B cell (primary cell): ENCODE results near the gene CHST1. TPM values are rescaled to one million over a fixed set of nuclear protein-coding genes. Genes with fewer than 3 reads are reported as not detected.

ENCODE experiments used
- ATAC-seq: fragments of 200-7000 bp; cut with Tn5 transposase; one replicate; pipeline ENCODE4 v1.10.0; 2021; ENCODE audit warnings: low read depth, mild to moderate bottlenecking, moderate number of reproducible peaks, moderate library complexity
- CTCF ChIA-PET: fragments of 350-600 bp; sonication (Branson Sonifier 250); formaldehyde crosslinking; loops from one replicate; lab custom pipeline; 2021; ENCODE audit warnings: antibody characterized with exemption, inconsistent platforms; lab: Charles Lee
- POLR2A ChIA-PET: fragments of 350-600 bp; sonication (Branson Sonifier 250); formaldehyde crosslinking; loops from one replicate; lab custom pipeline; 2021; ENCODE audit warnings: antibody characterized with exemption; lab: Charles Lee
- DNase-seq: peaks from one replicate; pipeline ENCODE4 v3.0.0; 2013
- H2AFZ ChIP-seq: 2 replicates; pipeline ENCODE4 v1.6.1; 2012; ENCODE audit warnings: mild to moderate bottlenecking, low read depth, low read length; ENCODE audit not compliant: insufficient read depth, poor library complexity, severe bottlenecking
- H3K27ac ChIP-seq, 2 donors: 1 replicate in 1 of 2; 2 replicates in 1 of 2; pipeline ENCODE4 v1.5.1; 2012 to 2013; ENCODE audit warnings: low read length in 2 of 2, mild to moderate bottlenecking in 2 of 2, moderate library complexity in 1 of 2
- H3K27me3 ChIP-seq, 4 experiments: fragments of 200-600 bp in 1 of 4; sonication (generic) in 1 of 4; replicated peaks in 1 of 4; 1 replicate in 2 of 4; 2 replicates in 2 of 4; pipeline versions ENCODE4 v1.6.1 to v1.7.0; 2013 to 2016; ENCODE audit warnings: low read length in 3 of 4, mild to moderate bottlenecking in 2 of 4, mixed read lengths in 1 of 4, moderate library complexity in 1 of 4; ENCODE audit not compliant: insufficient read depth in 4 of 4, control insufficient read depth in 3 of 4; ENCODE audit errors: control extremely low read depth in 1 of 4
- H3K36me3 ChIP-seq, 2 experiments: replicated peaks in 1 of 2; 1 replicate in 1 of 2; 2 replicates in 1 of 2; pipeline versions ENCODE4 v1.6.1 to v1.7.1; 2013; ENCODE audit warnings: low read length in 1 of 2; ENCODE audit not compliant: insufficient read depth in 2 of 2, control insufficient read depth in 1 of 2; ENCODE audit errors: control extremely low read depth in 1 of 2, extremely low read depth in 1 of 2
- H3K4me1 ChIP-seq, 2 donors: fragments of 200-600 bp in 1 of 2; sonication (generic) in 1 of 2; 1 replicate in 1 of 2; 2 replicates in 1 of 2; pipeline versions ENCODE4 v1.5.1 to v1.6.1; 2013 to 2017; ENCODE audit warnings: low read length in 2 of 2; ENCODE audit not compliant: control insufficient read depth in 2 of 2, insufficient read depth in 2 of 2
- H3K4me2 ChIP-seq: replicated peaks from 2 replicates; pipeline ENCODE3; 2012; ENCODE audit warnings: mild to moderate bottlenecking, low read depth, low read length; ENCODE audit not compliant: poor library complexity, severe bottlenecking
- H3K4me3 ChIP-seq, 5 experiments: fragments of 200-600 bp in 1 of 5; sonication (generic) in 1 of 5; 1 replicate in 3 of 5; 2 replicates in 2 of 5; pipeline versions ENCODE4 v1.5.1 to v1.7.0; 2011 to 2016; ENCODE audit warnings: low read length in 4 of 5, mild to moderate bottlenecking in 4 of 5, low read depth in 2 of 5, control low read depth in 1 of 5, moderate library complexity in 1 of 5; ENCODE audit not compliant: insufficient read depth in 1 of 5; ENCODE audit errors: control extremely low read depth in 1 of 5, extremely low read depth in 1 of 5
- H3K79me2 ChIP-seq: fragments of 200-600 bp; sonication (generic); one replicate; pipeline ENCODE4 v1.6.0; 2016; ENCODE audit warnings: low read length; ENCODE audit not compliant: control insufficient read depth, insufficient read depth
- H3K9ac ChIP-seq: fragments of 200-600 bp; sonication (generic); 2 replicates; pipeline ENCODE4 v1.6.1; 2017; ENCODE audit warnings: mild to moderate bottlenecking, low read length, moderate library complexity
- H3K9me3 ChIP-seq, 3 donors: one replicate each; pipeline versions ENCODE4 v1.6.1 to v1.7.1; 2013; ENCODE audit warnings: low read length in 2 of 3; ENCODE audit not compliant: control insufficient read depth in 2 of 3, insufficient read depth in 1 of 3; ENCODE audit errors: control extremely low read depth in 1 of 3
- H4K20me1 ChIP-seq: 2 replicates; pipeline ENCODE4 v1.6.0; 2012; ENCODE audit warnings: mild to moderate bottlenecking, low read length; ENCODE audit not compliant: insufficient read depth, control insufficient read depth, poor library complexity, severe bottlenecking
- H3K27ac Mint-ChIP-seq: one replicate; pipeline ENCODE4 v1.8.0; 2021; ENCODE audit warnings: mixed read lengths
- H3K27me3 Mint-ChIP-seq: one replicate; pipeline ENCODE4 v1.8.0; 2021; ENCODE audit warnings: mixed read lengths
- H3K4me1 Mint-ChIP-seq: one replicate; pipeline ENCODE4 v1.8.0; 2021; ENCODE audit warnings: mixed read lengths
- H3K4me3 Mint-ChIP-seq: one replicate; pipeline ENCODE4 v1.8.0; 2021; ENCODE audit warnings: mixed read lengths
- H3K9me3 Mint-ChIP-seq: one replicate; pipeline ENCODE4 v1.8.0; 2022; ENCODE audit warnings: mixed read lengths; ENCODE audit not compliant: insufficient read depth
- EZH2 ChIP-seq: IDR thresholded peaks from 2 replicates; pipeline ENCODE4 v1.6.1; 2012; ENCODE audit warnings: borderline replicate concordance, low read depth, mild to moderate bottlenecking, moderate library complexity, low read length; ENCODE audit not compliant: insufficient read depth, poor library complexity, severe bottlenecking
- WGBS: methylation state at CpG from one replicate; pipeline ENCODE4 v1.1.5; 2013; ENCODE audit warnings: missing lambda C conversion rate; ENCODE audit not compliant: insufficient coverage; 5-methylcytosine and 5-hydroxymethylcytosine counted together
- intact Hi-C: fragments of 100-400 bp; cut with micrococcal nuclease; formaldehyde crosslinking; loops from one replicate; pipeline ENCODE4 v1.10.0; 2022
- polyA plus RNA-seq: library from polyadenylated mRNA; depleted of rRNA; stranded (reverse); fragments of >200 nt; gene quantifications from 2 replicates; pipeline ENCODE4 v1.2.3, GENCODE V29; 2012
- total RNA-seq, 2 donors: library from RNA; stranded (reverse); fragments of 120-200 nt in 1 of 2; gene quantifications; 1 replicate in 1 of 2; 2 replicates in 1 of 2; pipeline versions ENCODE4 v1.2.3 to v1.2.4, GENCODE V29; 2013 to 2022
- TF ChIP-seq, protein P1 (sequence below): fragments of 200-600 bp; IDR thresholded peaks from one replicate; pipeline ENCODE4 v1.8.0; 2022; ENCODE audit warnings: antibody characterized with exemption, mild to moderate bottlenecking

CHST1 gene
- total and polyA plus RNA-seq, 2 donors (not counting 1 experiment from before 2014, with no cell fraction given) = not detected

DNA sequence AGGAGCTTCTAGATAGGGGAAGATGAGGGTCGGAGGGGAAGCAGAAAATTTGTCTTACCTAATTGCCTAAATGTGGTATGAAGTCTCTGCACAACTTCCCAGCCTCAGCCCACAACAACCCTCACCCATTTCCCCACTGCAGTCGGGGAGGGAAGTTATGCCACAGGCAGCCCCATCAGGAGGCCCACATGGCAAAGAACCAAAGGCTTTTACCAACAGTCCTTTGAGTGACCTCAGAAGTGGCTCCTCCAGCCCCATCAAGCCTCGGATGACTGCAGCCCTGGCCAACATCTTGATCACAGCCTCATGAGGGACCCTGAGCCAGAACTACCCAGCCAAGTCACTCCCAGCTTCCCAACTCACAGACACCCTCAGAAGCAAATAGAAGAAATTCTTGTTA, 54.8 kb downstream of the CHST1 start:
- no peak for TF ChIP-seq EZH2
- TF ChIP-seq, protein P1, sequence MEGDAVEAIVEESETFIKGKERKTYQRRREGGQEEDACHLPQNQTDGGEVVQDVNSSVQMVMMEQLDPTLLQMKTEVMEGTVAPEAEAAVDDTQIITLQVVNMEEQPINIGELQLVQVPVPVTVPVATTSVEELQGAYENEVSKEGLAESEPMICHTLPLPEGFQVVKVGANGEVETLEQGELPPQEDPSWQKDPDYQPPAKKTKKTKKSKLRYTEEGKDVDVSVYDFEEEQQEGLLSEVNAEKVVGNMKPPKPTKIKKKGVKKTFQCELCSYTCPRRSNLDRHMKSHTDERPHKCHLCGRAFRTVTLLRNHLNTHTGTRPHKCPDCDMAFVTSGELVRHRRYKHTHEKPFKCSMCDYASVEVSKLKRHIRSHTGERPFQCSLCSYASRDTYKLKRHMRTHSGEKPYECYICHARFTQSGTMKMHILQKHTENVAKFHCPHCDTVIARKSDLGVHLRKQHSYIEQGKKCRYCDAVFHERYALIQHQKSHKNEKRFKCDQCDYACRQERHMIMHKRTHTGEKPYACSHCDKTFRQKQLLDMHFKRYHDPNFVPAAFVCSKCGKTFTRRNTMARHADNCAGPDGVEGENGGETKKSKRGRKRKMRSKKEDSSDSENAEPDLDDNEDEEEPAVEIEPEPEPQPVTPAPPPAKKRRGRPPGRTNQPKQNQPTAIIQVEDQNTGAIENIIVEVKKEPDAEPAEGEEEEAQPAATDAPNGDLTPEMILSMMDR = no peak
- Histone ChIP-seq H3K9me3 (peaks cover 0 to 15% (median 0%) of the 10 kb centered on the region in 3 donors), H3K4me3 (no peak overlapping the region), H3K27ac (no peak overlapping the region), H3K36me3 (no peaks in the 10 kb centered on the region), H2AFZ (no peak overlapping the region), H3K4me1 (no peaks in the 10 kb centered on the region), H3K4me2 (no peak overlapping the region), H3K9ac (no peak overlapping the region), H3K79me2 (no peaks in the 10 kb centered on the region), H4K20me1 (no peaks in the 10 kb centered on the region), H3K27me3 (peaks cover 0 to 33% (median under 1%) of the 10 kb centered on the region in 4 experiments)
- H3K4me1 Mint-ChIP-seq = no peaks in the 10 kb centered on the region
- no peak overlapping the region for H3K27ac Mint-ChIP-seq
- no peak overlapping the region for H3K4me3 Mint-ChIP-seq
- ATAC-seq (no peak), DNase-seq (no peak)
- H3K9me3 Mint-ChIP-seq = no peaks in the 10 kb centered on the region
- 17% methylated on average over 2 of the region's 3 CpGs for WGBS
- ChIA-PET POLR2A (no interaction called here), CTCF (no interaction called here)
- intact Hi-C loops = no loop called here
- H3K27me3 Mint-ChIP-seq = peaks cover 38% of the 10 kb centered on the region

DNA sequence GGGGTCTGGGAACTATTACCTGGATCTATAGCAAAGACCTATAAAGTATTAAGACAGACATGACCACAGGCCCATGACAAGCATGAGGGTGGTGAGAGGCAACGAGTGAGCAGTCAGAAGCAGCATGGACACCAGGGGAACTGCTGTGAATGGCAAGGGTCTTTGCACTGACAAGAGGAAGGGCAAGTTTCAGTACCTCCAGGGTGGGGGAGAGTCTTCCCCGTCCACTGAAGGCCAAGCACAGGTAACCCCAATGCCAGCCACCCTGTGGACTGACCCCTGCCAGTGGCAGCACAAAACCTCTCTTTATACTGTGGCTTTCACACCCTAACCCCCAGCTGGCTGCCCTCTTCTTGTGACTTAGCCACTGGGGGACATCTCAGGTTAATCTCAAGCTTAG, 55.5 kb downstream of the CHST1 start:
- Histone ChIP-seq H4K20me1 (no peaks in the 10 kb centered on the region), H3K27me3 (peaks cover 0 to 33% (median 2%) of the 10 kb centered on the region in 4 experiments), H3K9ac (no peak overlapping the region), H3K36me3 (no peaks in the 10 kb centered on the region), H3K4me2 (no peak overlapping the region), H3K79me2 (no peaks in the 10 kb centered on the region), H3K27ac (no peak overlapping the region), H3K4me1 (no peaks in the 10 kb centered on the region), H3K4me3 (no peak overlapping the region), H3K9me3 (peaks cover 0 to 13% (median 0%) of the 10 kb centered on the region in 3 donors), H2AFZ (no peak overlapping the region)
- ChIA-PET POLR2A (no interaction called here), CTCF (no interaction called here)
- Mint-ChIP-seq H3K27me3 (peaks cover 43% of the 10 kb centered on the region), H3K4me3 (no peak overlapping the region), H3K4me1 (no peaks in the 10 kb centered on the region), H3K27ac (no peak overlapping the region), H3K9me3 (no peaks in the 10 kb centered on the region)
- no peak for DNase-seq
- WGBS = 42% methylated on average over 2 of the region's 2 CpGs
- no peak for ATAC-seq
- intact Hi-C loops = no loop called here
- TF ChIP-seq EZH2 = no peak
- TF ChIP-seq, protein P1 = no peak
